Naive thymus-derived CD4-positive, alpha-beta T cell (primary cell): Measurements from ENCODE around the gene KCTD18. TPM values are rescaled to one million over a fixed set of nuclear protein-coding genes. Genes with fewer than 3 reads are reported as not detected.

Source experiments
- ATAC-seq: fragments of 150-1000 bp; cut with Tn5 transposase; 2 replicates; pipeline ENCODE4 v1.10.0; 2021; ENCODE audit warnings: mild to moderate bottlenecking, moderate library complexity
- CTCF ChIA-PET: fragments of 350-600 bp; sonication (Branson Sonifier 250); formaldehyde crosslinking; loops from one replicate; lab custom pipeline; 2021; ENCODE audit warnings: antibody characterized with exemption; lab: Charles Lee
- POLR2A ChIA-PET: fragments of 350-600 bp; sonication (Branson Sonifier 250); formaldehyde crosslinking; loops from one replicate; lab custom pipeline; 2021; ENCODE audit warnings: antibody characterized with exemption, inconsistent platforms; lab: Charles Lee
- DNase-seq, 9 donors: peaks; one replicate each; pipeline versions ENCODE4 v3.0.0 to v3.0.0-alpha.2; 2020 to 2022; ENCODE audit warnings: mixed read lengths in 1 of 9
- H3K27ac ChIP-seq: one replicate; pipeline ENCODE4 v1.7.0; 2013; ENCODE audit warnings: mild to moderate bottlenecking, low read depth, low read length, moderate library complexity
- H3K27me3 ChIP-seq, 2 donors: one replicate each; pipeline ENCODE4 v1.7.0; 2013; ENCODE audit warnings: low read length in 2 of 2, mild to moderate bottlenecking in 2 of 2, moderate library complexity in 2 of 2; ENCODE audit not compliant: control insufficient read depth in 2 of 2, insufficient read depth in 2 of 2
- H3K36me3 ChIP-seq, 3 experiments: 1 replicate in 2 of 3; 2 replicates in 1 of 3; pipeline ENCODE4 v1.7.0; 2013; ENCODE audit warnings: low read length in 3 of 3, mild to moderate bottlenecking in 3 of 3, moderate library complexity in 1 of 3; ENCODE audit not compliant: insufficient read depth in 3 of 3, control insufficient read depth in 2 of 3
- H3K4me1 ChIP-seq, 2 donors: one replicate each; pipeline ENCODE4 v1.7.0; 2013; ENCODE audit warnings: low read length in 2 of 2, mild to moderate bottlenecking in 2 of 2, moderate library complexity in 1 of 2; ENCODE audit not compliant: control insufficient read depth in 2 of 2, insufficient read depth in 2 of 2
- H3K4me3 ChIP-seq: 2 replicates; pipeline ENCODE4 v1.7.0; 2013; ENCODE audit warnings: mild to moderate bottlenecking, low read length
- H3K9me3 ChIP-seq, 3 experiments: 1 replicate in 2 of 3; 2 replicates in 1 of 3; pipeline ENCODE4 v1.7.0; 2013; ENCODE audit warnings: low read length in 3 of 3; ENCODE audit not compliant: control insufficient read depth in 2 of 3
- H3K27ac Mint-ChIP-seq, 9 donors: one replicate each; pipeline ENCODE4 v1.8.0; 2020 to 2022; ENCODE audit warnings: mixed read lengths in 9 of 9, mild to moderate bottlenecking in 8 of 9, moderate library complexity in 5 of 9, inconsistent platforms in 2 of 9
- H3K27me3 Mint-ChIP-seq, 5 donors: one replicate each; pipeline ENCODE4 v1.8.0; 2021 to 2022; ENCODE audit warnings: mixed read lengths in 5 of 5, mild to moderate bottlenecking in 1 of 5
- H3K36me3 Mint-ChIP-seq, 5 donors: one replicate each; pipeline ENCODE4 v1.8.0; 2020 to 2022; ENCODE audit warnings: mixed read lengths in 5 of 5, mild to moderate bottlenecking in 3 of 5, inconsistent platforms in 1 of 5
- H3K4me1 Mint-ChIP-seq, 7 donors: one replicate each; pipeline ENCODE4 v1.8.0; 2020 to 2022; ENCODE audit warnings: mixed read lengths in 7 of 7, mild to moderate bottlenecking in 3 of 7, inconsistent platforms in 1 of 7
- H3K4me3 Mint-ChIP-seq, 10 donors: one replicate each; pipeline ENCODE4 v1.8.0; 2020 to 2022; ENCODE audit warnings: mild to moderate bottlenecking in 10 of 10, mixed read lengths in 10 of 10, moderate library complexity in 6 of 10, inconsistent platforms in 2 of 10
- H3K9me3 Mint-ChIP-seq, 11 donors: one replicate each; pipeline ENCODE4 v1.8.0; 2020 to 2022; ENCODE audit warnings: mixed read lengths in 11 of 11, mild to moderate bottlenecking in 4 of 11, inconsistent platforms in 1 of 11, moderate library complexity in 1 of 11
- intact Hi-C, 2 donors: fragments of 100-400 bp; cut with micrococcal nuclease; formaldehyde crosslinking; loops; one replicate each; pipeline ENCODE4 v1.15.1; 2023
- polyA plus RNA-seq, 2 donors: library from polyadenylated mRNA; unstranded; fragments of 300-500 nt; fragmentation: Illumina TruSeq; gene quantifications; one replicate each; pipeline ENCODE4 v1.2.3, GENCODE V29; 2021
- total RNA-seq, 6 experiments: library from RNA in 5 of 6; stranded (reverse) in 5 of 6; gene quantifications; 1 replicate in 5 of 6; 2 replicates in 1 of 6; pipeline ENCODE4 v1.2.3 and lab custom pipeline; 2021 to 2026

KCTD18 gene
- total and polyA plus RNA-seq, 7 experiments from 2014 or later = 13.2 to 20.8 (median 18.4) TPM

DNA sequence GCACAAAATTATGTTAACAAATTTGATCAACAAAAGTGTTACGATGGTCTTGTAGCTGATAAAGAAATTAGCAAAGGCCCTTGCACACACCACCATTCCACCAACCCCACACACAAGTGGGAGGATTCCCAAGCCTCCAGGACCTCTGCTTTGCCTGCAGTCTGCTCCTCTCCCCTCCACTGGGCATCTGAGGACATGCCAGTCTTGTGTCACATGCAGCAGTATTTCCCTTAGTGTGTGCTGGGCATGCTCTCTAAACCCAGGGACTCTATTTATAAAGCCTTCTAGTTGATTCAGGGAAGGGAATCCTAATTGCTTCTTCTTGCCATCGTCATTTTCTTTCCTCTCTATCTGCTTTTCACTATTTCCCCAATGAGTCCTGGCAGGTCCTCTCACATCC lies 53.3 kb downstream of the KCTD18 start:
- H3K27ac ChIP-seq = no peak overlapping the region
- CTCF ChIA-PET = no interaction called here
- H3K36me3 ChIP-seq = no peaks in the 10 kb centered on the region
- Mint-ChIP-seq H3K36me3 (peaks cover 0 to 18% (median 0%) of the 10 kb centered on the region in 5 donors), H3K4me3 (no peak overlapping the region), H3K4me1 (peaks cover 5 to 22% (median 9%) of the 10 kb centered on the region in 7 donors), H3K9me3 (no peaks in the 10 kb centered on the region), H3K27me3 (peaks cover 0 to 4% (median 0%) of the 10 kb centered on the region in 5 donors), H3K27ac (no peak overlapping the region)
- no peak overlapping the region for H3K4me3 ChIP-seq
- H3K4me1 ChIP-seq = peaks cover 0 to 7% of the 10 kb centered on the region in 2 donors
- DNase-seq = no peak
- POLR2A ChIA-PET = no interaction called here
- no peaks in the 10 kb centered on the region for H3K27me3 ChIP-seq
- H3K9me3 ChIP-seq = no peaks in the 10 kb centered on the region
- ATAC-seq = no peak
- intact Hi-C loops = no loop called here

DNA sequence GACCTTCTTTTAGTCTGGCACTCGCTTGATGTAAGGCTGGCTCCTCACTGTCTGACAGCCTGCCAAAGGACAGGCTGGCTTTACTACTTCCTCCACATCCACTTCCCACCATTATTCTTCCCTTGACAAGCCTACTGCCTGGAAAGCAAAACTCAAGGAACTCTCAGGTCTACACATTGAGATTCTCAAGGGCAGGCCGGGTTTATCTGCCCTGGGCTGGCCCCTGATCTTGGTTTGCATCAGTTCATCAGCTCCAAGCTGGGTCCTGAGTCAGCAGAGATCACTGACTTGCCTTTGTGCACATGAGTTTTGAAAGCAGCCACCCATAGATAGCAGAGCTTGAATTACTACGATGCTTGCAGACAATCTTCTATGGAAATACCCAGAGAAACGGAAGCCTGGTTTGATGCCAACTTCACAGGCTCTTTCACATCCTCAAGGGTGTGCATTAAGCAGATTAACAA lies 53.9 kb downstream of the KCTD18 start:
- intact Hi-C loops = no loop called here
- Mint-ChIP-seq H3K36me3 (peaks cover 0 to 14% (median 0%) of the 10 kb centered on the region in 5 donors), H3K9me3 (no peaks in the 10 kb centered on the region), H3K27ac (peak overlapping the region in 4 of 9 donors; percentile 14 to 88 (median 44)), H3K27me3 (peaks cover 0 to 4% (median 0%) of the 10 kb centered on the region in 5 donors), H3K4me1 (peaks cover 5 to 22% (median 9%) of the 10 kb centered on the region in 7 donors), H3K4me3 (peak overlapping the region in 2 of 10 donors; percentile 22 to 43)
- ChIA-PET POLR2A (no interaction called here), CTCF (no interaction called here)
- peaks cover 0 to 7% of the 10 kb centered on the region in 2 donors for H3K4me1 ChIP-seq
- H3K27ac ChIP-seq = no peak overlapping the region
- H3K36me3 ChIP-seq = no peaks in the 10 kb centered on the region
- ATAC-seq (peak; percentile 62), DNase-seq (peak in 2 of 9 donors; percentile 5 to 8)
- no peaks in the 10 kb centered on the region for H3K27me3 ChIP-seq
- H3K9me3 ChIP-seq = no peaks in the 10 kb centered on the region
- no peak overlapping the region for H3K4me3 ChIP-seq

DNA sequence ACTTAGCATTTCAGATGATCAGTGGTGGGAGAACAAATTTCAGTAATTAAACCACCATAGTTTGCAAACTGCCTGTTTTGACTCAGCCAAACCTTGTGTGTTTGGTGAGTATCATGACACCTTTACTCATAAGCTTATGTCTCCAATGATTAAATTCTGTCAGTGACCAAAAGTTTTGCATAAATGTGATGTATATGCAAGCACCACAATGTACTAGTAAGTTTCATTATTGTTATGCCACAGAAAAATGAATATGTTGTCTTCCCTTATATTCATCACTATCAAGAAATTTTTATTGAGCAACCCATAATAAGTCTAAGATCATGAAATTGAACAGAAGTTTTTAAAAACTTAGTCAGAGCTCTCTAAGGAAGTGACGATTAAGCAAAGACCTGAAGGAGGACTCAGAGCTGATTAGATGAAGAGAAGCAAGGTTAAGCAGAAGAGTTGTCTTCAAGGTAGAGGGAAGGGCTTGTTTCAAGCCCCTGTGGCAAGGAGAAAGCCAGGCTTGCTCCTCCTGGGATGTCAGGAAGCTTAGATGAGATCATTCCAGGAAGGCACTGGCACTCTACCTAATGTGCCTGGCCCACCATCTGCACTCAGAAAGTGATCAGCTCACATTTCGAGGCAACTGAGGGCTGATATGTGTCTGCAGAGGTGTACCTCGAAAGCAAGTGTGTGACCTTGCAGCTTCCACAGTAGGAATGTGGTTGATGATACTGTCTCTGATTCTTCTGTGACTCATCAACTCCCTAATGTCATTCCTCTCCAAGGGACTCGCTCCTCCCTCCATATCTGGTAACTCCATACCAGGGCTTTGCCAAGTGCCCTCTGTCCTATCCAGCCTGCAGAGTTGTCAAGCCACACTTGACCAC lies 54.7 kb downstream of the KCTD18 start:
- Mint-ChIP-seq H3K27ac (peak overlapping the region in 1 of 9 donors; percentile 23), H3K9me3 (no peaks in the 10 kb centered on the region), H3K36me3 (peaks cover 0 to 21% (median 3%) of the 10 kb centered on the region in 5 donors), H3K4me3 (no peak overlapping the region), H3K4me1 (peaks cover 5 to 22% (median 9%) of the 10 kb centered on the region in 7 donors), H3K27me3 (peaks cover 0 to 4% (median 0%) of the 10 kb centered on the region in 5 donors)
- ATAC-seq = no peak
- Histone ChIP-seq H3K36me3 (no peaks in the 10 kb centered on the region), H3K27me3 (no peaks in the 10 kb centered on the region), H3K4me3 (no peak overlapping the region), H3K9me3 (no peaks in the 10 kb centered on the region), H3K4me1 (peaks cover 0 to 7% of the 10 kb centered on the region in 2 donors), H3K27ac (no peak overlapping the region)
- intact Hi-C loops = no loop called here
- DNase-seq = no peak
- POLR2A ChIA-PET = no interaction called here
- CTCF ChIA-PET = interaction anchor here (0.8 kb wide), 1 partner anchor 15 kb away, joined by 3 read pairs; no protein-coding TSS in a partner anchor

DNA sequence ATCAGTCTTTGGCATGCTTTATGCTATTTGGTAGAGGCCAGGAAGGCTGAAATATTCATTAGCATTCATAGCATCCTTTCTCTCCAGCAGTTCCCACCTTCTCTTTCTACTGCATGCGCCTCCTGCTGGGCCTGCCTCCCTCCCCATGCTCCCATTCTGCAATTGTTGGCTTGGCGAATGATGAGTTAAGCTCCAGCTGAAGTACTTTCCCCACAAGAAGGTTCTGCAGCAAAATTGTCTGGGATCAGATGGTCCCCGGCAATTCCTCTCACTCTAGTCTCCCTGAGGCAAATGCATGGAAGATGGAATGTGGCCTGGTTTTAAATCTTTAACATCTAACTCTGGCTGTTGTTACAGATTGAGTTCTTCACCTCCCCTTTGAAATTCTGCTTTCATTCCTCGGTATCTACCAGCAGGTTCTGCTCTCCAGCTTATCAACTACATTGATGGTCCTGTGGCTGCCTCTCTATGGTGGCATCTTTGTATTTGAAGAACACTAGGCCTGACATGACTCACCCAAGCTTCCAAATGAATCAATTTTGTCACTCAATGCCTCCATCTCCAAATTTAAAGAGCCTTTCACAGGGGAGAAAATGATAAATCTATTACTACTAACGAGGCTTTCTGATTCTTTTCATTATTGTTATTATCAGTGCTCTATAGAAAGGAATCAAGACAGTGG lies 55.9 kb downstream of the KCTD18 start:
- peaks cover 0 to 23% (median 3%) of the 10 kb centered on the region in 5 donors for H3K36me3 Mint-ChIP-seq
- no peaks in the 10 kb centered on the region for H3K36me3 ChIP-seq
- no peaks in the 10 kb centered on the region for H3K9me3 Mint-ChIP-seq
- no peak overlapping the region for H3K4me3 ChIP-seq
- H3K27me3 ChIP-seq = no peaks in the 10 kb centered on the region
- DNase-seq = no peak
- ChIA-PET CTCF (no interaction called here), POLR2A (no interaction called here)
- no peak overlapping the region for H3K27ac ChIP-seq
- H3K27ac Mint-ChIP-seq = no peak overlapping the region
- H3K4me3 Mint-ChIP-seq = no peak overlapping the region
- H3K9me3 ChIP-seq = no peaks in the 10 kb centered on the region
- intact Hi-C loops = no loop called here
- H3K4me1 Mint-ChIP-seq = peaks cover 5 to 22% (median 9%) of the 10 kb centered on the region in 7 donors
- peaks cover 0 to 7% of the 10 kb centered on the region in 2 donors for H3K4me1 ChIP-seq
- no peak for ATAC-seq
- H3K27me3 Mint-ChIP-seq = peaks cover 0 to 4% (median 0%) of the 10 kb centered on the region in 5 donors

DNA sequence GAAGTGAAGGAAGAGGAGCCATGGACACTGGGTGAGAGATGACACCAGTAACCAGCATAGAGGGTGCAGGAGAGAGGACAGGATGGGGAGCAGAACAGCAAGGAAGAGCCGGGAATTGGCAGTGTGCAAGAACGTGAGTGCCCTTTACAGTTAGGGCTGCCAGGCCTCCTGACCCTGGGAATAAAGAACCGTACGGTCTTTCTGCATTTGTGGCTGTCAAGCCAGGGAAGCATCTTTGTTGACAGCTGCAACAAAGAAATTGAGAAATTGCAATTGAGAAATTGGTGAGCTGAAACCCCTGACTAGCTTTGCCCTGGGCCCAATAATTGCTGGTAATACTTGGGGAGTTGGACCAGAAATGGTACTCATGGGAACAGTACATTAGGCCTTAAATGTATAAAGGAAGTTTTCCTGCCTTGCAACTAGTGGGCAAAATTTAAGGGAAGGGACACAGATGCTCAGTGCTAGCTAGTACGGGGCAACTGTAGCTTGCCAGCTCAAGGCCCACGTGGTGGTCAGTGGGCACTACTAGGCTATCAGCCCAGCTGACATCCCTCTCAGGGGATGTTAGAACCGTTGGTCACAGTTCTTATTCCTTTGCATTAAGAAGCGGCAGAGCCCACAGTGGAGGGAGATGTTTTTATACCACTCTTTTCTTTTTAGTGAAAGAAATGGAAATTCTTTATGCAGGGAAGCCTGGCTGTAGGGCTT lies 56.6 kb downstream of the KCTD18 start:
- no peak for DNase-seq
- POLR2A ChIA-PET = no interaction called here
- Mint-ChIP-seq H3K36me3 (peaks cover 0 to 29% (median 3%) of the 10 kb centered on the region in 5 donors), H3K9me3 (no peaks in the 10 kb centered on the region), H3K4me1 (peaks cover 5 to 28% (median 9%) of the 10 kb centered on the region in 7 donors), H3K27me3 (peaks cover 0 to 4% (median 0%) of the 10 kb centered on the region in 5 donors), H3K4me3 (no peak overlapping the region), H3K27ac (no peak overlapping the region)
- CTCF ChIA-PET = no interaction called here
- Histone ChIP-seq H3K9me3 (no peaks in the 10 kb centered on the region), H3K36me3 (no peaks in the 10 kb centered on the region), H3K4me1 (peaks cover 0 to 7% of the 10 kb centered on the region in 2 donors), H3K27ac (no peak overlapping the region), H3K27me3 (no peaks in the 10 kb centered on the region), H3K4me3 (no peak overlapping the region)
- intact Hi-C loops = no loop called here
- ATAC-seq = no peak

DNA sequence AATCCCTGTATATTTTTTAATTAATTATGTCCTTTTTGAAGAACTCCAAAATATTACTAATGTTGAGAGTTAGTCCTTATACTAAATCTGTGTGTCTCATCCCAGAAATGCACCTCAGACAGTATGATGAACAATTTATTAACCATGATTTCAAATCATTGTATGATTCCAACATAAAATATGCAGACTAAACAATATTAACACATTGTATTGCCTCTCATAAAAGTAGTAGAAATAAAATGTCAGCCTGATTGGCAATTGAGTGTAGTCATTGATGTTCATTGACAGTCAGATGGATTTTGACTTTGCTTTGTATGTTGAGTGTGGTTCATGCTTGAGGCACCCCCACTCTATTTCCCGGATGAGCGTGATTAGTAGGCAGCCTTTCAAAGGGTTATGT lies 57.5 kb downstream of the KCTD18 start:
- no peaks in the 10 kb centered on the region for H3K36me3 ChIP-seq
- ChIA-PET CTCF (no interaction called here), POLR2A (no interaction called here)
- H3K27me3 ChIP-seq = no peaks in the 10 kb centered on the region
- Mint-ChIP-seq H3K9me3 (no peaks in the 10 kb centered on the region), H3K4me1 (peaks cover 5 to 31% (median 9%) of the 10 kb centered on the region in 7 donors), H3K27ac (no peak overlapping the region), H3K27me3 (peaks cover 0 to 4% (median 0%) of the 10 kb centered on the region in 5 donors), H3K4me3 (no peak overlapping the region), H3K36me3 (peaks cover 0 to 29% (median 3%) of the 10 kb centered on the region in 5 donors)
- no peak overlapping the region for H3K4me3 ChIP-seq
- no peak overlapping the region for H3K27ac ChIP-seq
- no peak for ATAC-seq
- DNase-seq = no peak
- intact Hi-C loops = no loop called here
- no peaks in the 10 kb centered on the region for H3K9me3 ChIP-seq
- peaks cover 0 to 7% of the 10 kb centered on the region in 2 donors for H3K4me1 ChIP-seq
